HepG2 (cell line): ENCODE measurements around the gene GLI3. TPM values are rescaled to one million over a fixed set of nuclear protein-coding genes. Genes with fewer than 3 reads are reported as not detected.

Source experiments
- ATAC-seq: fragments of 200-7000 bp; cut with Tn5 transposase; 3 replicates; pipeline ENCODE4 v1.9.1; 2020; ENCODE audit warnings: mild to moderate bottlenecking, moderate library complexity
- BruUV-seq: library from RNA; stranded (reverse); fragments of 400-500 nt; replicated peaks from 2 replicates; lab custom pipeline; 2021; lab: Mats Ljungman, UMichigan
- CTCF ChIA-PET: fragments of 300-600 bp; formaldehyde crosslinking; extraction: SDS; loops from one replicate; lab custom pipeline; 2021; ENCODE audit warnings: low total read pairs, inconsistent platforms, low intra/inter-chr PET ratio; lab: Yijun Ruan, JAX
- POLR2A ChIA-PET: fragments of 350-600 bp; sonication (Branson Sonifier 250); formaldehyde crosslinking; loops from one replicate; lab custom pipeline; 2020; ENCODE audit warnings: antibody characterized with exemption, inconsistent platforms; lab: Yijun Ruan, JAX
- DNase-seq: peaks from one replicate; pipeline ENCODE4 v3.0.0-alpha.2; 2015; ENCODE audit warnings: low spot score
- FAIRE-seq: peaks from 3 replicates; lab custom pipeline; 2011; peaks lifted over from hg19 to GRCh38; lab: Jason Lieb, UNC
- H2AFZ ChIP-seq: one replicate; pipeline ENCODE4 v1.6.1; 2011; ENCODE audit warnings: low read length, inconsistent platforms
- H3K27ac ChIP-seq: fragments of 300-600 bp; 3 replicates; pipeline ENCODE4 v1.8.0; 2011; ENCODE audit warnings: mixed run types, mild to moderate bottlenecking, mixed read lengths, low read length, inconsistent platforms; ENCODE audit not compliant: insufficient read depth; ENCODE audit errors: extremely low read length
- H3K27me3 ChIP-seq, 2 experiments: fragments of 200-600 bp in 1 of 2; 2 replicates in 1 of 2; 3 replicates in 1 of 2; pipeline versions ENCODE4 v1.6.0 to v1.8.0; 2011; ENCODE audit warnings: low read length in 2 of 2, mild to moderate bottlenecking in 2 of 2, moderate library complexity in 2 of 2, inconsistent platforms in 1 of 2; ENCODE audit not compliant: insufficient read depth in 2 of 2, control insufficient read depth in 1 of 2
- H3K36me3 ChIP-seq, 2 experiments: fragments of 200-600 bp in 1 of 2; replicated peaks in 1 of 2; 2 replicates in 1 of 2; 3 replicates in 1 of 2; pipeline versions ENCODE4 v1.5.1 to v1.8.0; 2011; ENCODE audit warnings: low read length in 2 of 2, inconsistent platforms in 1 of 2; ENCODE audit not compliant: insufficient read depth in 2 of 2, control insufficient read depth in 1 of 2
- H3K4me1 ChIP-seq: 2 replicates; pipeline ENCODE4 v1.5.1; 2012; ENCODE audit warnings: low read length, inconsistent platforms; ENCODE audit not compliant: insufficient read depth
- H3K4me2 ChIP-seq: 2 replicates; pipeline ENCODE4 v1.6.0; 2011; ENCODE audit warnings: low read depth, low read length, inconsistent platforms
- H3K4me3 ChIP-seq, 3 experiments: fragments of 200-600 bp in 1 of 3; sonication (generic), shearing (Covaris generic) in 1 of 3; replicated peaks in 1 of 3; 2 replicates each; pipeline ENCODE4 v1.5.1; 2011 to 2016; ENCODE audit warnings: low read length in 3 of 3, inconsistent platforms in 2 of 3, low read depth in 2 of 3, mild to moderate bottlenecking in 2 of 3, control low read depth in 1 of 3, mixed read lengths in 1 of 3; ENCODE audit not compliant: insufficient read depth in 1 of 3
- H3K79me2 ChIP-seq: one replicate; pipeline ENCODE4 v1.6.1; 2011; ENCODE audit warnings: low read length, inconsistent platforms; ENCODE audit not compliant: insufficient read depth
- H3K9ac ChIP-seq: 2 replicates; pipeline ENCODE4 v1.6.0; 2011; ENCODE audit warnings: mild to moderate bottlenecking, low read depth, low read length, inconsistent platforms; ENCODE audit not compliant: insufficient read depth
- H3K9me3 ChIP-seq: 2 replicates; pipeline ENCODE4 v1.5.1; 2012; ENCODE audit warnings: mild to moderate bottlenecking, low read length
- H4K20me1 ChIP-seq: 2 replicates; pipeline ENCODE4 v1.6.0; 2011; ENCODE audit warnings: inconsistent platforms, mild to moderate bottlenecking, low read length, moderate library complexity; ENCODE audit not compliant: insufficient read depth
- CEBPG ChIP-seq: IDR thresholded peaks from 2 replicates; pipeline ENCODE4 v1.6.1; 2016
- DR1 ChIP-seq: sonication (generic); formaldehyde crosslinking; IDR thresholded peaks from 2 replicates; pipeline ENCODE4 v1.8.0; 2021; ENCODE audit warnings: mild to moderate bottlenecking, missing genetic modification reagents, inconsistent platforms
- FOXK2 ChIP-seq: fragments of 450-650 bp; IDR thresholded peaks from 2 replicates; pipeline ENCODE4 v1.6.1; 2016
- FOXO1 ChIP-seq: sonication (generic); formaldehyde crosslinking; IDR thresholded peaks from 2 replicates; pipeline ENCODE4 v1.4.0; 2020; ENCODE audit warnings: missing genetic modification reagents
- GFI1 ChIP-seq: sonication (generic); formaldehyde crosslinking; IDR thresholded peaks from 2 replicates; pipeline ENCODE4 v1.5.0; 2020; ENCODE audit warnings: missing genetic modification reagents, mild to moderate bottlenecking, borderline replicate concordance
- HNRNPUL1 ChIP-seq: fragments of 200-400 bp; formaldehyde crosslinking; IDR thresholded peaks from 2 replicates; pipeline ENCODE4 v1.6.1; 2017; ENCODE audit warnings: low read depth, mild to moderate bottlenecking, low read length, moderate library complexity
- KLF16 ChIP-seq, 2 experiments: sonication (generic) in 1 of 2; formaldehyde crosslinking in 1 of 2; IDR thresholded peaks; 2 replicates each; pipeline versions ENCODE4 v1.6.1 to v1.8.0; 2016 to 2023; ENCODE audit warnings: missing genetic modification reagents in 2 of 2, missing compliant biosample characterization in 1 of 2
- MAZ ChIP-seq, 2 experiments: sonication (generic) in 1 of 2; formaldehyde crosslinking in 1 of 2; IDR thresholded peaks; 2 replicates each; pipeline versions ENCODE4 v1.5.0 to v1.6.1; 2012 to 2020; ENCODE audit warnings: low read depth in 2 of 2, mild to moderate bottlenecking in 2 of 2, borderline replicate concordance in 1 of 2, improper control_type of control experiment in 1 of 2, low read length in 1 of 2, missing genetic modification reagents in 1 of 2, moderate library complexity in 1 of 2
- PHF21A ChIP-seq: sonication (generic); formaldehyde crosslinking; IDR thresholded peaks from 2 replicates; pipeline ENCODE4 v1.5.0; 2020; ENCODE audit warnings: mild to moderate bottlenecking, missing genetic modification reagents
- ZNF460 ChIP-seq: sonication (generic); formaldehyde crosslinking; IDR thresholded peaks from 2 replicates; pipeline ENCODE4 v1.5.1; 2020; ENCODE audit warnings: missing genetic modification reagents, mild to moderate bottlenecking, borderline replicate concordance
- WGBS: methylation state at CpG from one replicate; pipeline ENCODE4 v1.1.6; 2017; ENCODE audit warnings: low lambda C conversion rate; 5-methylcytosine and 5-hydroxymethylcytosine counted together
- in situ Hi-C: cut with HindIII; loops from 2 replicates; pipeline ENCODE4 v1.10.0; 2017; ENCODE audit warnings: low pct_unique_long_range_greater_than_20kb; ENCODE audit not compliant: extremely low pct_ligation_motif_present
- intact Hi-C: fragments of 100-400 bp; cut with micrococcal nuclease; formaldehyde crosslinking; loops from one replicate; pipeline ENCODE4 v1.10.0; 2022; ENCODE audit not compliant: unreplicated experiment
- polyA plus RNA-seq, 8 experiments: library from polyadenylated mRNA; depleted of rRNA in 3 of 8; stranded (reverse) in 7 of 8; unstranded in 1 of 8; fragments of >200 nt; fragmentation: Illumina TruSeq in 4 of 8; extraction: Trizol in 4 of 8; gene quantifications; 2 replicates each; pipeline versions ENCODE4 v1.2.1 to v1.2.3, GENCODE V29; 2011 to 2016; ENCODE audit warnings: low read depth in 4 of 8, missing spikeins in 1 of 8, mixed read lengths in 1 of 8; ENCODE audit not compliant: insufficient read depth in 1 of 8
- total RNA-seq, 5 experiments: library from RNA; depleted of rRNA; stranded (reverse); fragments of >200 nt; fragmentation: Illumina TruSeq; extraction: Trizol; gene quantifications; 2 replicates each; pipeline ENCODE4 v1.2.3, GENCODE V29; 2016; ENCODE audit warnings: low read depth in 1 of 5
- TF ChIP-seq, protein P1 (sequence below): sonication (generic); formaldehyde crosslinking; IDR thresholded peaks from 2 replicates; pipeline ENCODE4 v1.9.0; 2021; ENCODE audit warnings: missing genetic modification reagents, borderline replicate concordance
- TF ChIP-seq, protein P2 (sequence below): sonication (generic); formaldehyde crosslinking; IDR thresholded peaks from 2 replicates; pipeline ENCODE4 v1.5.0; 2020; ENCODE audit warnings: mild to moderate bottlenecking, missing genetic modification reagents, moderate library complexity
- TF ChIP-seq, protein P3 (sequence below): sonication (generic); formaldehyde crosslinking; IDR thresholded peaks from 2 replicates; pipeline ENCODE4 v1.5.0; 2020; ENCODE audit warnings: mild to moderate bottlenecking, missing genetic modification reagents
- TF ChIP-seq, protein P4 (sequence below): sonication (generic); formaldehyde crosslinking; IDR thresholded peaks from 2 replicates; pipeline ENCODE4 v1.4.0; 2020; ENCODE audit warnings: missing genetic modification reagents
- TF ChIP-seq, protein P5 (sequence below): sonication (generic); formaldehyde crosslinking; IDR thresholded peaks from 2 replicates; pipeline ENCODE4 v1.8.1; 2023; ENCODE audit warnings: mild to moderate bottlenecking, moderate library complexity, missing genetic modification reagents

Gene GLI3
- total and polyA plus RNA-seq, 2 of the 13 experiments (the other 11 are each of a cell fraction or from before 2014, with no cell fraction given) = not detected

DNA sequence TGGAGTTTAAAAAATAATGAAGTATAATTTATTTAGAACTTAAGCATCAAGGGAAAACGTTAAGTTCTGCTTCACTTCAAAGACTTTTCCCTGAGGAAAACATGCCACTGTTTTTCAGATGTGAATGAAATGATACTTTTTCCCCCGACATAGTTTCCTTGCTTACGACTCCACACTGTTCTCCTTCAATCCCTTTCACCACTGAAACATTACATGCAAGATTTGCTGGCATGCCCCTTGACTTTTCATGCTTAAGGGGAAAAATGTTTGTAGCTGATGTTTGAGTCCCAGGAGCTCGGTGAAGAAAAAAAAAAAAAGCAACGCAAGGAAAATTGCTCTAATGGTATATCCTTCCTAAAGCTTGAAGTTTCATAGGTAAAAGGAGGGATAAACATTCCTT, 10.0 kb downstream of the GLI3 start:
- DNase-seq (no peak), FAIRE-seq (no peak), ATAC-seq (no peak)
- ChIA-PET POLR2A (no interaction called here), CTCF (no interaction called here)
- intact Hi-C loops (no loop called here), in situ Hi-C loops (no loop called here)
- peaks cover 2 to 26% of the 10 kb centered on the region in 2 experiments; a peak in 3 of 5 replicates for H3K27me3 ChIP-seq
- no peaks in the 10 kb centered on the region for H3K9me3 ChIP-seq
- H2AFZ ChIP-seq = no peak overlapping the region
- no TSS peak for BruUV-seq
- no peak overlapping the region for H3K4me3 ChIP-seq
- no peak overlapping the region for H3K27ac ChIP-seq
- no peaks in the 10 kb centered on the region for H3K36me3 ChIP-seq
- no peaks in the 10 kb centered on the region for H4K20me1 ChIP-seq
- H3K4me2 ChIP-seq = no peak overlapping the region
- H3K79me2 ChIP-seq = no peaks in the 10 kb centered on the region
- H3K4me1 ChIP-seq = no peaks in the 10 kb centered on the region
- no peak overlapping the region for H3K9ac ChIP-seq
- 1% methylated on average over 5 of the region's 5 CpGs for WGBS
- TF ChIP-seq, protein P1, sequence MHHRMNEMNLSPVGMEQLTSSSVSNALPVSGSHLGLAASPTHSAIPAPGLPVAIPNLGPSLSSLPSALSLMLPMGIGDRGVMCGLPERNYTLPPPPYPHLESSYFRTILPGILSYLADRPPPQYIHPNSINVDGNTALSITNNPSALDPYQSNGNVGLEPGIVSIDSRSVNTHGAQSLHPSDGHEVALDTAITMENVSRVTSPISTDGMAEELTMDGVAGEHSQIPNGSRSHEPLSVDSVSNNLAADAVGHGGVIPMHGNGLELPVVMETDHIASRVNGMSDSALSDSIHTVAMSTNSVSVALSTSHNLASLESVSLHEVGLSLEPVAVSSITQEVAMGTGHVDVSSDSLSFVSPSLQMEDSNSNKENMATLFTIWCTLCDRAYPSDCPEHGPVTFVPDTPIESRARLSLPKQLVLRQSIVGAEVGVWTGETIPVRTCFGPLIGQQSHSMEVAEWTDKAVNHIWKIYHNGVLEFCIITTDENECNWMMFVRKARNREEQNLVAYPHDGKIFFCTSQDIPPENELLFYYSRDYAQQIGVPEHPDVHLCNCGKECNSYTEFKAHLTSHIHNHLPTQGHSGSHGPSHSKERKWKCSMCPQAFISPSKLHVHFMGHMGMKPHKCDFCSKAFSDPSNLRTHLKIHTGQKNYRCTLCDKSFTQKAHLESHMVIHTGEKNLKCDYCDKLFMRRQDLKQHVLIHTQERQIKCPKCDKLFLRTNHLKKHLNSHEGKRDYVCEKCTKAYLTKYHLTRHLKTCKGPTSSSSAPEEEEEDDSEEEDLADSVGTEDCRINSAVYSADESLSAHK = no peak
- TF ChIP-seq ZNF460 (CRISPR knock-in tag) (no peak), HNRNPUL1 (no peak), FOXK2 (no peak), FOXO1 (no peak), CEBPG (no peak), MAZ (IDR thresholded peaks at IDR 0.05; ENCODE audit: borderline replicate concordance, low read depth, low read length) (no peak), MAZ (CRISPR knock-in tag; IDR thresholded peaks at IDR 0.05; ENCODE audit: low read depth) (no peak), PHF21A (CRISPR knock-in tag) (no peak), KLF16 (CRISPR knock-in tag; IDR thresholded peaks at IDR 0.05) (no peak), DR1 (no peak), GFI1 (CRISPR knock-in tag) (no peak)
- TF ChIP-seq, protein P2, sequence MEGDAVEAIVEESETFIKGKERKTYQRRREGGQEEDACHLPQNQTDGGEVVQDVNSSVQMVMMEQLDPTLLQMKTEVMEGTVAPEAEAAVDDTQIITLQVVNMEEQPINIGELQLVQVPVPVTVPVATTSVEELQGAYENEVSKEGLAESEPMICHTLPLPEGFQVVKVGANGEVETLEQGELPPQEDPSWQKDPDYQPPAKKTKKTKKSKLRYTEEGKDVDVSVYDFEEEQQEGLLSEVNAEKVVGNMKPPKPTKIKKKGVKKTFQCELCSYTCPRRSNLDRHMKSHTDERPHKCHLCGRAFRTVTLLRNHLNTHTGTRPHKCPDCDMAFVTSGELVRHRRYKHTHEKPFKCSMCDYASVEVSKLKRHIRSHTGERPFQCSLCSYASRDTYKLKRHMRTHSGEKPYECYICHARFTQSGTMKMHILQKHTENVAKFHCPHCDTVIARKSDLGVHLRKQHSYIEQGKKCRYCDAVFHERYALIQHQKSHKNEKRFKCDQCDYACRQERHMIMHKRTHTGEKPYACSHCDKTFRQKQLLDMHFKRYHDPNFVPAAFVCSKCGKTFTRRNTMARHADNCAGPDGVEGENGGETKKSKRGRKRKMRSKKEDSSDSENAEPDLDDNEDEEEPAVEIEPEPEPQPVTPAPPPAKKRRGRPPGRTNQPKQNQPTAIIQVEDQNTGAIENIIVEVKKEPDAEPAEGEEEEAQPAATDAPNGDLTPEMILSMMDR = no peak
- TF ChIP-seq, protein P3, sequence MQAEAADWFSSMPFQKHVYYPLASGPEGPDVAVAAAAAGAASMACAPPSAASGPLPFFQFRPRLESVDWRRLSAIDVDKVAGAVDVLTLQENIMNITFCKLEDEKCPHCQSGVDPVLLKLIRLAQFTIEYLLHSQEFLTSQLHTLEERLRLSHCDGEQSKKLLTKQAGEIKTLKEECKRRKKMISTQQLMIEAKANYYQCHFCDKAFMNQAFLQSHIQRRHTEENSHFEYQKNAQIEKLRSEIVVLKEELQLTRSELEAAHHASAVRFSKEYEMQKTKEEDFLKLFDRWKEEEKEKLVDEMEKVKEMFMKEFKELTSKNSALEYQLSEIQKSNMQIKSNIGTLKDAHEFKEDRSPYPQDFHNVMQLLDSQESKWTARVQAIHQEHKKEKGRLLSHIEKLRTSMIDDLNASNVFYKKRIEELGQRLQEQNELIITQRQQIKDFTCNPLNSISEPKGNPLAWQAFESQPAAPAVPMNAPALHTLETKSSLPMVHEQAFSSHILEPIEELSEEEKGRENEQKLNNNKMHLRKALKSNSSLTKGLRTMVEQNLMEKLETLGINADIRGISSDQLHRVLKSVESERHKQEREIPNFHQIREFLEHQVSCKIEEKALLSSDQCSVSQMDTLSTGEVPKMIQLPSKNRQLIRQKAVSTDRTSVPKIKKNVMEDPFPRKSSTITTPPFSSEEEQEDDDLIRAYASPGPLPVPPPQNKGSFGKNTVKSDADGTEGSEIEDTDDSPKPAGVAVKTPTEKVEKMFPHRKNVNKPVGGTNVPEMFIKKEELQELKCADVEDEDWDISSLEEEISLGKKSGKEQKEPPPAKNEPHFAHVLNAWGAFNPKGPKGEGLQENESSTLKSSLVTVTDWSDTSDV (CRISPR knock-in tag) = no peak
- TF ChIP-seq, protein P4, sequence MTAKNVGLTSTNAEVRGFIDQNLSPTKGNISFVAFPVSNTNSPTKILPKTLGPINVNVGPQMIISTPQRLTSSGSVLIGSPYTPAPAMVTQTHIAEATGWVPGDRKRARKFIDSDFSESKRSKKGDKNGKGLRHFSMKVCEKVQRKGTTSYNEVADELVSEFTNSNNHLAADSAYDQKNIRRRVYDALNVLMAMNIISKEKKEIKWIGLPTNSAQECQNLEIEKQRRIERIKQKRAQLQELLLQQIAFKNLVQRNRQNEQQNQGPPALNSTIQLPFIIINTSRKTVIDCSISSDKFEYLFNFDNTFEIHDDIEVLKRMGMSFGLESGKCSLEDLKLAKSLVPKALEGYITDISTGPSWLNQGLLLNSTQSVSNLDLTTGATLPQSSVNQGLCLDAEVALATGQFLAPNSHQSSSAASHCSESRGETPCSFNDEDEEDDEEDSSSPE (CRISPR knock-in tag) = no peak
- TF ChIP-seq, protein P5, sequence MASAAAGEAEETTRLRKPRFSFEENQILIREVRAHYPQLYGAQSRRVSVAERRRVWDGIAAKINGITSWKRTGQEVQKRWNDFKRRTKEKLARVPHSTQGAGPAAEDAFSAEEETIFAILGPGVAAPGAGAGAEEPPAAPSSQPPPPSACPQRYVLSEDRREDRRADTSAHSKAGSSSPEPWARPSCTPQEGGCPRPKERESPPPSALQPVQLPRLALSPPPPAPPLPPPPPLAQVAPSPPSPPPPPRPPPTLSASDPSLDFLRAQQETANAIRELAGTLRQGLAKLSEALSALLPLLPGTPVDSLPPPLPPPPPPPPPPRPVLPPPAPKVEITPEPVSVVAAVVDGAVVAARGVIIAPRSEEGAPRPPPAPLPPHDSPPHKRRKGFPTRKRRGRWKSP (CRISPR knock-in tag) = no peak
